ENCODE results near the gene CLCN6.

DNA sequence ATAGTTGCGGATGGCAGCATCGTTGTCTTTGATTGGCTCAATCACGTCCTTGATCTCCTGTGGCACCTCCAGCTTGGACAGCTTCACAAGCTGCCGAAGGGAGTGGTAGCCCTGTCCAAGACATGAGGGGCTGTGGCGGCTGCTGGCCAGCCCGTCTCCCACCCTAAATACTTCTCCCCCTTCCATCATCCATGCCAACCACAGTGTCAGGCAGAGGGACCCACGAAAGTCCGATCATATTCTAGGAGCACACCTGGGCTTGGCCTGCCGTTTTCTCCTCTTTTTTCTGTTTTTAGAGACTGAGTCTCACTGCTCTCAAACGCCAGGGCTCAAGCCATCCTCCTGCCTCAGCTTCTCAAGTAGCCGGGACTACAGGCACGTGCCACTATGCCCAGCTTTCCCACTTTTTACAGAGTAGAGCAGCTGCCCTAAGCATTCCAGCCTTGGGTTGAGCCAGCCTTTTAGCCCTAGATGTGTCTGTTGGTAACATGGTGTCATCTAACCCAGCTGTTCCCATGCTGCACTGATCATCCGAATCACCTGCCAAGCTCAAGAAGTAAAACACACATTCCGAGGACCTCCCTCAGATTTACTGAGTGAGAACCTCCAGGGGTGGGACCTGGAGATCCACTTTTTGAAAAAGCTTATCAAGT, 10.6 kb upstream of the CLCN6 start:
- TF ChIP-seq, protein P1, sequence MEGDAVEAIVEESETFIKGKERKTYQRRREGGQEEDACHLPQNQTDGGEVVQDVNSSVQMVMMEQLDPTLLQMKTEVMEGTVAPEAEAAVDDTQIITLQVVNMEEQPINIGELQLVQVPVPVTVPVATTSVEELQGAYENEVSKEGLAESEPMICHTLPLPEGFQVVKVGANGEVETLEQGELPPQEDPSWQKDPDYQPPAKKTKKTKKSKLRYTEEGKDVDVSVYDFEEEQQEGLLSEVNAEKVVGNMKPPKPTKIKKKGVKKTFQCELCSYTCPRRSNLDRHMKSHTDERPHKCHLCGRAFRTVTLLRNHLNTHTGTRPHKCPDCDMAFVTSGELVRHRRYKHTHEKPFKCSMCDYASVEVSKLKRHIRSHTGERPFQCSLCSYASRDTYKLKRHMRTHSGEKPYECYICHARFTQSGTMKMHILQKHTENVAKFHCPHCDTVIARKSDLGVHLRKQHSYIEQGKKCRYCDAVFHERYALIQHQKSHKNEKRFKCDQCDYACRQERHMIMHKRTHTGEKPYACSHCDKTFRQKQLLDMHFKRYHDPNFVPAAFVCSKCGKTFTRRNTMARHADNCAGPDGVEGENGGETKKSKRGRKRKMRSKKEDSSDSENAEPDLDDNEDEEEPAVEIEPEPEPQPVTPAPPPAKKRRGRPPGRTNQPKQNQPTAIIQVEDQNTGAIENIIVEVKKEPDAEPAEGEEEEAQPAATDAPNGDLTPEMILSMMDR (conservative IDR thresholded peaks at IDR 0.05; ENCODE audit: low read depth, low read length) = no peak
- TF ChIP-seq EZH2phosphoT487 (IDR thresholded peaks at IDR 0.05; ENCODE audit: borderline replicate concordance, low read length) (no peak), EZH2 (IDR thresholded peaks at IDR 0.05; ENCODE audit: low read length, unreplicated experiment) (no peak)

Measured in PC-3 (cell line).